BJ (cell line): Measurements from ENCODE around the gene KCNN3. TPM values are rescaled to one million over a fixed set of nuclear protein-coding genes. Genes with fewer than 3 reads are reported as not detected.

Experiments
- CTCF ChIA-PET: fragments of 350-600 bp; formaldehyde crosslinking; extraction: SDS; loops from one replicate; lab custom pipeline; 2021; ENCODE audit warnings: antibody characterized with exemption, inconsistent platforms; lab: Yijun Ruan, JAX
- POLR2A ChIA-PET: fragments of 300-600 bp; sonication (Branson Sonifier 250); formaldehyde crosslinking; extraction: SDS; loops from one replicate; lab custom pipeline; 2021; ENCODE audit warnings: antibody characterized with exemption; lab: Charles Lee
- DNase-seq: peaks from one replicate; pipeline ENCODE4 v3.0.0-alpha.2; 2011; ENCODE audit warnings: low read depth
- H3K27me3 ChIP-seq: 2 replicates; pipeline ENCODE4 v1.6.0; 2011; ENCODE audit warnings: low read length; ENCODE audit not compliant: control insufficient read depth, insufficient read depth
- H3K36me3 ChIP-seq: 2 replicates; pipeline ENCODE4 v1.5.1; 2011; ENCODE audit warnings: low read length; ENCODE audit not compliant: control insufficient read depth, insufficient read depth
- H3K4me3 ChIP-seq: 2 replicates; pipeline ENCODE4 v1.5.1; 2011; ENCODE audit warnings: low read depth, mild to moderate bottlenecking, control low read depth, low read length
- polyA plus RNA-seq: library from polyadenylated mRNA; depleted of rRNA; stranded (reverse); fragments of >200 nt; gene quantifications from 2 replicates; pipeline ENCODE4 v1.2.3, GENCODE V29; 2011
- TF ChIP-seq, protein P1 (sequence below): IDR thresholded peaks from 2 replicates; pipeline ENCODE4 v1.5.1; 2011; ENCODE audit warnings: low read depth, mild to moderate bottlenecking, control low read depth, inconsistent platforms, low read length, moderate library complexity; ENCODE audit not compliant: insufficient read depth

Gene KCNN3
- polyA plus RNA-seq, 1 experiment = not detected

DNA sequence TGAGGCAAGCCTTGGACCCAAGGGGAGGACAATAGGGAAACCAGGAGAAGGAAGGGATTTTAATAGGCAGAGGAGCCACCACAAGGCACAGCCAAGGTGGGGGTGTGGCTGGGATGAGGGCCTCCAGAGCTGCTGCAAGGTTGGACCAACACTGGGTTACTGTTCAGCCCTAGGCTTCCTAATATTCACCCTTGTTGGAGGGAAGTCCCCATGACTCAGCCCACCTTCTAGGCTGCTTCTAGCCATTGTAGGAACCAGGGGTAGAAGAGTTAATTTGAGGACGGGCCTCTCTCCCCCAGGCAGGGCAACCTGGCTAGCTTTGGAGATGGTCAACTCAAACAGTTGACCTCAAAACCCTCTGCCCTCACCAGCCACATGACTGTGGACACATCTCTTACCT is 59.5 kb downstream of the KCNN3 start:
- H3K4me3 ChIP-seq = no peak overlapping the region
- TF ChIP-seq, protein P1, sequence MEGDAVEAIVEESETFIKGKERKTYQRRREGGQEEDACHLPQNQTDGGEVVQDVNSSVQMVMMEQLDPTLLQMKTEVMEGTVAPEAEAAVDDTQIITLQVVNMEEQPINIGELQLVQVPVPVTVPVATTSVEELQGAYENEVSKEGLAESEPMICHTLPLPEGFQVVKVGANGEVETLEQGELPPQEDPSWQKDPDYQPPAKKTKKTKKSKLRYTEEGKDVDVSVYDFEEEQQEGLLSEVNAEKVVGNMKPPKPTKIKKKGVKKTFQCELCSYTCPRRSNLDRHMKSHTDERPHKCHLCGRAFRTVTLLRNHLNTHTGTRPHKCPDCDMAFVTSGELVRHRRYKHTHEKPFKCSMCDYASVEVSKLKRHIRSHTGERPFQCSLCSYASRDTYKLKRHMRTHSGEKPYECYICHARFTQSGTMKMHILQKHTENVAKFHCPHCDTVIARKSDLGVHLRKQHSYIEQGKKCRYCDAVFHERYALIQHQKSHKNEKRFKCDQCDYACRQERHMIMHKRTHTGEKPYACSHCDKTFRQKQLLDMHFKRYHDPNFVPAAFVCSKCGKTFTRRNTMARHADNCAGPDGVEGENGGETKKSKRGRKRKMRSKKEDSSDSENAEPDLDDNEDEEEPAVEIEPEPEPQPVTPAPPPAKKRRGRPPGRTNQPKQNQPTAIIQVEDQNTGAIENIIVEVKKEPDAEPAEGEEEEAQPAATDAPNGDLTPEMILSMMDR = no peak
- H3K36me3 ChIP-seq = no peaks in the 10 kb centered on the region
- CTCF ChIA-PET = interaction anchor here (1.2 kb wide), 1 partner anchor 9 kb away, joined by 5 read pairs; no protein-coding TSS in a partner anchor
- POLR2A ChIA-PET = no interaction called here
- H3K27me3 ChIP-seq = peaks cover 14% of the 10 kb centered on the region
- DNase-seq = no peak

DNA sequence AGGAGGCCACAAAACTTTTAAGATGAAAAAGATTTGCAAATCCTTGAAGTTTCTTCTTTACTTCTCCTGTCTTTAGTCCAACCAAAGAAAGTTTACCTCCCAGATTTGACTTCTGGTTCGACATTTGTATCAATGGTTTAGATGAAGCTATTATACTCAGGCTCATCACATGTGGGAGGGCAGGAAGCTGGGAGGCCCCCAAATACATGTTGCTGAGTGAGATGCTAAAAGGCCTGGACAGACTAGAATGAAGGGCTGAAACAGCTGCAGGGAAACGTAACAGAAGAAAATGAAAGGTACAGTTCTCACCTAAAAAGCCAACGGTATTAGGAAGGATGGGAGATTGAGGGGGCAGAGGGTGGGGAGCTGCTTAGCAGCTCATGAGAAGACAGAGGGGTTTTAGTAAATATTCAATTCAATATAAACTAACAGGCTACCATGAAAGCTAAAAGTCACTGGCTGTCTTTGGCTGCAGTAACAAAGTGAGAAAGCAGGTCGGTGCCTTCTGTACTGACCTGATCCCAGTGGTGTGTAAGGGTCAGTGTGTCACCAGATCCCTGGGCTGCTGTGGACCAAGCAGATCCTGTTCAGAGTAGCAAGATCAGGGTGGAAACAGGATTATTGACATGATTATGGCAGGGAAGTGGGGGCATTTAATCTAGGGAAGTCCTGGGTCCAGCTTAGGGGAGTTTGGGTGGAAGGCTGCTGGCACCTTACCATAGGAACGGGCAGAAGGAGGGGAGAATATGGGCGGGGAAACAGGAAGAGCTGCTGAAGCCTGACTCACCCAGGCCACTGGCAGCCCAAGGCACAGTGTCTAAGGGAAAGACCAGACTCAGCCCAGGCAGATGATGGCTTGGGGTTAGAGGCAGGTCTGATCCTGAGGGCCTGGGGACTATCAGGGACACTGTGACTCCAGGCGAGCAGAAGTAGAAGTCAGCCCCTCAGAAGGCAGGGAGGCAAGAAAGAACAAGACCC is 60.4 kb downstream of the KCNN3 start:
- CTCF ChIA-PET = interaction anchor here (0.6 to 1.2 kb wide), 2 partner anchors 10 to 39 kb away, joined by 3 to 5 read pairs; no protein-coding TSS in a partner anchor
- peaks cover 18% of the 10 kb centered on the region for H3K27me3 ChIP-seq
- POLR2A ChIA-PET = no interaction called here
- no peak overlapping the region for H3K4me3 ChIP-seq
- H3K36me3 ChIP-seq = no peaks in the 10 kb centered on the region
- TF ChIP-seq, protein P1 = no peak
- no peak for DNase-seq

DNA sequence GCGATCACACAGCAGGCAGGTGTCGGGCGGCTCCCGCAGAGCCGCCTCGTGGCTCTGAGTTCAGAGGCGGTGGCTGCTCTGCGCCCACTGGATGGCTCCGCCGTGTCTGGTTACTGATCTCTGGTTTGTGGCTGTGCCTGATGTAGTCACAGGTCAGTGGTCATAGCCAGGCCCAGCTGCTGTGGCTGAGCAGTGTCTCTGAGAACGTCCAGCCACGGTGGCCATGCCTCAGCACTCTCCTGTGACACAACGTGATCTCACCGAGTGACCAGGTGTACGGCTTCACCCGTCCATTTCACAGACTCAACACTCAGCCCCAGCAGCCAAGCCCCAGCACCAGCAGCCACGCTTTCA is 61.2 kb downstream of the KCNN3 start:
- Histone ChIP-seq H3K36me3 (no peaks in the 10 kb centered on the region), H3K27me3 (peaks cover 21% of the 10 kb centered on the region), H3K4me3 (no peak overlapping the region)
- DNase-seq = no peak
- POLR2A ChIA-PET = no interaction called here
- CTCF ChIA-PET = interaction anchor here (0.6 to 1.2 kb wide), 2 partner anchors 11 to 40 kb away, joined by 3 to 4 read pairs; no protein-coding TSS in a partner anchor
- TF ChIP-seq, protein P1 = no peak

DNA sequence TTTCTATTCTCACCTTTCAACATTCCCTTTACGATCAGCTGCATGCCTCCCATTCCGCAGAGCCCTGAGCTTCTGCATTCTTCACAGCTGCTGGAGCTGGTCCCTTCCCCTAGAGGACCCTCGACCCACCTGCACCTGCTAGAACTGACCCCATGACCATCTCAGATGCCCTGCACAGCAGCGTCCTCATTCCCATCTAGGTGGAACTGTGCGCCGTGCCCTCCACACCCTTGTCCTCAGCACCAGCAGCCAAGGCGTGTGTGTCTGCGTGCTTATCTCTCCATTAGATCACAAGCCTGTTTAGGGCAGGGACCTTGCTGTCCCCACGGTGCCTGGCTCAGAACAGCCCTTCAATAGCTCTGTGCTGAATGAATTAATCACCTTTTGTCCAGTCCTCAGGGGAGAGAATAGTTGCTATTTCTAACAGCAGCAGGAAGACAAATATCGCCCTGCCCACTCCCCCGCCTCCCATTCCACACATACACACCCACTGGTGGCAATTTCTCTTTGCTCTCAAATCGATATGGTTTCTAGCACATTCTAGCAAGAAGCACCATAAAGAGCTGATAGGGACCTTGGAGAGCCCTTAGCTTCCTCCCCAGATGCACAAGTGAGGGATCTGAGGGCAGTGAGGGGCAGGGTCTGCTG is 61.7 kb downstream of the KCNN3 start:
- DNase-seq = no peak
- H3K4me3 ChIP-seq = no peak overlapping the region
- H3K36me3 ChIP-seq = no peaks in the 10 kb centered on the region
- H3K27me3 ChIP-seq = peaks cover 26% of the 10 kb centered on the region
- ChIA-PET CTCF (interaction anchor here (1.2 kb wide), 1 partner anchor 11 kb away, joined by 4 read pairs; no protein-coding TSS in a partner anchor), POLR2A (no interaction called here)
- TF ChIP-seq, protein P1 = no peak

DNA sequence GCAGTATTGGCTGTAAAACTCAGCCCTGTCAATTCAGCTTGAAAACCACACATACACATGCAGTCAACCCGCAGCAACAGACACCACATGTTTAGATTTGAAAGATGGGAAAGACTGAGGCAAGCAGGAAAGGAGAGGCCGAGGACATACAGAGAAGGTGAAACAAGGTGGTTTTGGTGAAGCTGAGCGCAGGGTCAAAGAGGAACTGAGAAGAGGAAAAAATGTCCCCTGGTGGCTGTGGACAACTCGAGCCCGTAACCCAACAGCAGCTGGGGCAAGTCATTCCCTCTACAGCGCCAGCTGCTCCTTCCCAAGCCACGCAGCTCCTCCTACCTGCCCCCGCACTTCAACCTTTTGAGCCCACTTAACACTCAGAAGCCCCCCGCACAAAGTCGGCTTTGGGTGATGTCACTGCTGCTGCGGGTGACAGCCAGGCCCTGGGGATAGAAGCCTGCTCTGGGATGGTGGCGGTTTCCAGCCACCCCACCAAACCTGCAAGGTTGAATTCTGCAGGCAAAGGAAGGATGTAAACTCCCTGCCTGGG is 63.0 kb downstream of the KCNN3 start:
- ChIA-PET POLR2A (no interaction called here), CTCF (no interaction called here)
- Histone ChIP-seq H3K27me3 (peaks cover 25% of the 10 kb centered on the region), H3K36me3 (no peaks in the 10 kb centered on the region), H3K4me3 (no peak overlapping the region)
- TF ChIP-seq, protein P1 = no peak
- no peak for DNase-seq
